ENCODE data around the gene GHR. TPM values are rescaled to one million over a fixed set of nuclear protein-coding genes. Genes with fewer than 3 reads are reported as not detected.

The GHR gene
- total RNA-seq, 4 donors from 2014 or later, result 10.9 to 14.9 (median 14.2) TPM

DNA sequence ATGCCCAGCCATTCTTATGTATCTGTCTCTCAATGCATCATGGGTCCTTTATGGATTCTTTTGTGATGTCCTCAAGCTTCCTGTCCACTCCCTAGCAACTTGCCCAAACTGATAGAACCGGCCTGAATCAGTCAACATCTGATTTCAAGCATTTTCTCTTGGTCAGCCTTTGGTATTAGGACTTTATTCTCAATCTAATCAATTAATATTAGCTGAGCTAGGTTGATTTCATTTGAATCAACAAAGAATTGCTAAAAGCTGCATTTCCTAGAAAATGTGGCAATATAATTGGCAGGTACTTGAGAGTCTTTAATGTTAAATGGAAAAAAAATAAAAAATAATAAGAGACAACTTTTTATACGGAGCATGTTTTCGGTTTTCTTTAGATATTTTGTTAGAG is 121.8 kb downstream of the GHR start:
- intact Hi-C loops (cut with DNase I), result no loop called here
- TF ChIP-seq POLR2A (IDR thresholded peaks at IDR 0.05), result no peak
- no peak for DNase-seq
- Histone ChIP-seq H3K4me1 (no peaks in the 10 kb centered on the region), H3K4me3 (replicated peaks in 1 of 3) (no peak overlapping the region), H3K36me3 (no peaks in the 10 kb centered on the region), H3K27ac (no peak overlapping the region), H3K9me3 (no peaks in the 10 kb centered on the region), H3K27me3 (no peaks in the 10 kb centered on the region)
- 91 to 95% methylated on average over 3 of the region's 3 CpGs for WGBS, 2 donors

DNA sequence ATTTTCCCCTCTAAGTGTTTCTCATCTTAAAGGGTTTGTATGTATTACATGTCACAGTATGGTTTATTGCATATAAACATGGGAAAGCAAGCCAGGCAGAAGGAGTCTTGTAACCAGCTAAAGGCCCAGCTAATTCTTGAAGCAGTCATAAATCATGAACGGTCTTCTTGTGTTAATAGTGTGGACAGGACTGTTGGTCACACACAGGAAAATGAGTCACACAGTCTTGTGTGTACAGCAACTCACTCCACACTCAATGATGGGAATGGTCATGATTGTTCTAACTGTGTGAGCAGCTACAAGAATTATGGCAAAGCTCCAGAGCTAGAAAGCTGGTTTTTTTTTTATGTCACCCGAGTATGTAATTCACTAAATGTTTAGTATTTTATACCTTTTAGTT is 123.9 kb downstream of the GHR start:
- no peak overlapping the region for H3K4me3 ChIP-seq (replicated peaks in 1 of 3)
- no peak for DNase-seq
- H3K9me3 ChIP-seq, result no peaks in the 10 kb centered on the region
- no peak overlapping the region for H3K27ac ChIP-seq
- no peaks in the 10 kb centered on the region for H3K4me1 ChIP-seq
- TF ChIP-seq, protein P1, sequence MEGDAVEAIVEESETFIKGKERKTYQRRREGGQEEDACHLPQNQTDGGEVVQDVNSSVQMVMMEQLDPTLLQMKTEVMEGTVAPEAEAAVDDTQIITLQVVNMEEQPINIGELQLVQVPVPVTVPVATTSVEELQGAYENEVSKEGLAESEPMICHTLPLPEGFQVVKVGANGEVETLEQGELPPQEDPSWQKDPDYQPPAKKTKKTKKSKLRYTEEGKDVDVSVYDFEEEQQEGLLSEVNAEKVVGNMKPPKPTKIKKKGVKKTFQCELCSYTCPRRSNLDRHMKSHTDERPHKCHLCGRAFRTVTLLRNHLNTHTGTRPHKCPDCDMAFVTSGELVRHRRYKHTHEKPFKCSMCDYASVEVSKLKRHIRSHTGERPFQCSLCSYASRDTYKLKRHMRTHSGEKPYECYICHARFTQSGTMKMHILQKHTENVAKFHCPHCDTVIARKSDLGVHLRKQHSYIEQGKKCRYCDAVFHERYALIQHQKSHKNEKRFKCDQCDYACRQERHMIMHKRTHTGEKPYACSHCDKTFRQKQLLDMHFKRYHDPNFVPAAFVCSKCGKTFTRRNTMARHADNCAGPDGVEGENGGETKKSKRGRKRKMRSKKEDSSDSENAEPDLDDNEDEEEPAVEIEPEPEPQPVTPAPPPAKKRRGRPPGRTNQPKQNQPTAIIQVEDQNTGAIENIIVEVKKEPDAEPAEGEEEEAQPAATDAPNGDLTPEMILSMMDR (IDR thresholded peaks at IDR 0.05), result no peak
- no peak for TF ChIP-seq POLR2A (IDR thresholded peaks at IDR 0.05)
- intact Hi-C loops (cut with DNase I), result no loop called here
- WGBS, 2 donors, result 49 to 71% methylated on average over 2 of the region's 2 CpGs
- H3K36me3 ChIP-seq, result no peaks in the 10 kb centered on the region
- H3K27me3 ChIP-seq, result no peaks in the 10 kb centered on the region

DNA sequence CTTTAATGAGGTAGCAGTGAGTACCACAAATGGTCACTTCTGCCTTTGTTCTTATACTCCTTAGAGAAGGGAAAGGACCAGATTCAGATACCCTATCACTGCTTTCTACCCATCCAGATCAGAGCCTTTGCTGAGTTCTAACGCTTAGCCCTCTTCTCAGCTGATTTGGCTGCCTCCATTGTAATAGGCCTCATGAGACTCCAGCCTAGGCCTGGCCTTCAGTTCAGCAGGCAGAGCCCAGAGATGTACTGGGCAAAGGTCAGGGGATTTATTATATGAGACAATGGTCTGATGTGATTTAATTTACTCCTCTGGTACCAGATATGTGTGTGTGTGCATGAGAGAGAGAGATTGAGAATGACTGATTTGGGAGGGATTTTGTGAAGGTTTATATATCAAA is 124.7 kb downstream of the GHR start:
- no peaks in the 10 kb centered on the region for H3K27me3 ChIP-seq
- 68 to 89% methylated on average over 1 of the region's 1 CpG for WGBS, 2 donors
- no peaks in the 10 kb centered on the region for H3K36me3 ChIP-seq
- no peak overlapping the region for H3K4me3 ChIP-seq (replicated peaks in 1 of 3)
- DNase-seq, result no peak
- H3K27ac ChIP-seq, result no peak overlapping the region
- H3K9me3 ChIP-seq, result no peaks in the 10 kb centered on the region
- H3K4me1 ChIP-seq, result no peaks in the 10 kb centered on the region
- TF ChIP-seq, protein P1 (IDR thresholded peaks at IDR 0.05), result no peak
- TF ChIP-seq POLR2A (IDR thresholded peaks at IDR 0.05), result no peak
- intact Hi-C loops (cut with DNase I), result no loop called here

DNA sequence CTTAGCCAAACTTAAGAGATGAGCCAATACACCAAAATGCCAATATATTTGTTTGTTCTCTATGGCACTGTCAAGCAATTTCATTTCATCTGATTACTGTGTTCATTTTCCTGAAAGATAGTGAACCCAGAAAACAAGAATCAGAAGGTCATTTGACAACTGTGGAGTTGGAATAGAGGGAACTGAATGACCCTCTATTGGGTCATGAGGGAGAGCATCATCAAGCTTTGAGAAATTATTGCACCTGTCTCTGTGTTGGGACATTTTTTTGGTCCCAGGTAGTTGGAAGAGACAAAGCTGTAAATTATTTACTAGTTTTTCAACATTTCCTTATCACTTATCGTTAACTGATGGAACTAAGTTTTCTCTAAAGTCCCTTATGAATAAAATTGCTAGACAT is 129.4 kb downstream of the GHR start:
- Histone ChIP-seq H3K36me3 (no peaks in the 10 kb centered on the region), H3K4me1 (no peaks in the 10 kb centered on the region), H3K27me3 (no peaks in the 10 kb centered on the region), H3K9me3 (no peaks in the 10 kb centered on the region), H3K4me3 (replicated peaks in 1 of 3) (no peak overlapping the region), H3K27ac (no peak overlapping the region)
- intact Hi-C loops (cut with DNase I), result no loop called here
- TF ChIP-seq, protein P1 (IDR thresholded peaks at IDR 0.05), result no peak
- no peak for TF ChIP-seq POLR2A (IDR thresholded peaks at IDR 0.05)
- WGBS, 2 donors, result 89 to 95% methylated on average over 1 of the region's 1 CpG
- no peak for DNase-seq

DNA sequence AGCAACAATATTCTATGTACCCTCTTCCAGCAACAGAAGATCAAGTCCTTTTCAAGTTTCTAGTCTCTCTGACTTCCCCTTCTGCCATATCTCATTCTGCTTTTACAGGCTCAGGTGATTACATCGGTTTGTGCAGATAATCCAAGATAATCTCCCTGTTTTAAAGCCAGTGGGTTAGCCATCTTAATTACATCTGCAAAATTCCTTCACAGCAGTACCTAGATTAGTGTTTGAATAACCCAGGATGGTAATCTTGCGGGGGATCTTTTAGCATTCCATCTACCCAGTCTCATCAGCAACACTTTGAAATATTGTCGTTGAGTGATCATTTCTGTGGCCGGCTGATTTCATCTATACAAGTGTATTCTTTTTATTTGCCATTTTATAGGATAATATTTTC is 130.2 kb downstream of the GHR start:
- H3K27ac ChIP-seq, result no peak overlapping the region
- no peaks in the 10 kb centered on the region for H3K27me3 ChIP-seq
- WGBS, 2 donors, result 58 to 75% methylated on average over 4 of the region's 4 CpGs
- TF ChIP-seq, protein P1 (IDR thresholded peaks at IDR 0.05), result no peak
- no peak for TF ChIP-seq POLR2A (IDR thresholded peaks at IDR 0.05)
- H3K4me3 ChIP-seq (replicated peaks in 1 of 3), result no peak overlapping the region
- DNase-seq, result no peak
- H3K9me3 ChIP-seq, result no peaks in the 10 kb centered on the region
- H3K36me3 ChIP-seq, result no peaks in the 10 kb centered on the region
- no peaks in the 10 kb centered on the region for H3K4me1 ChIP-seq
- intact Hi-C loops (cut with DNase I), result no loop called here

DNA sequence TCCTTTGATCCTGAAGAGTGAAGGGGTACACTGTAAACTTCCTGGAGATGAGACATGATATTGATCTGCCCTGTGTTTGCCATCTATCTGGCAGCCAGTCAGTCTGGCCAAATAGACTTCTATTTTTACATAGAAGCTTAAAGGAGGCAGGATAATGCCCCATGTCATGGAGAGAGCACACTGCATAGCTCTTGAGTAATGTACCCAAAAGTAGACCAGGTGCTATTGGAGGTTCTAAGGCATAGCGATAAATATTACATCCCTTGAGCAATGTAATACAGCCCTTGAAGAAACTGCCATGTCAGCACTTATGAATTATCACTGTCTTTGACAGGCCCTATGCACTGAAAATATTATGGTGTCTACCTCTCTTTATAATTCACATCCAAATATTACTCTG is 131.8 kb downstream of the GHR start:
- Histone ChIP-seq H3K4me3 (replicated peaks in 1 of 3) (no peak overlapping the region), H3K27ac (no peak overlapping the region), H3K27me3 (no peaks in the 10 kb centered on the region), H3K36me3 (no peaks in the 10 kb centered on the region), H3K9me3 (no peaks in the 10 kb centered on the region), H3K4me1 (no peaks in the 10 kb centered on the region)
- TF ChIP-seq POLR2A (IDR thresholded peaks at IDR 0.05), result no peak
- TF ChIP-seq, protein P1 (IDR thresholded peaks at IDR 0.05), result no peak
- intact Hi-C loops (cut with DNase I), result no loop called here
- DNase-seq, result no peak
- 97 to 100% methylated on average over 1 of the region's 1 CpG for WGBS, 2 donors
